Stimulated activated naive CD8-positive, alpha-beta T cell treated with anti-CD3 and anti-CD28 coated beads, Interleukin-15, Interleukin-2, amounts not matched to agents 100 U/mL and 50 U/mL, for 24 hours (primary cell): ENCODE data around the gene C20orf202.
"Not testable (repeated sequence)": the region's sequence is repeated elsewhere in the genome, so short reads cannot be mapped to it uniquely, and the experiment has no call there.

Experiments
- ATAC-seq: fragments of 150-1000 bp; cut with Tn5 transposase; one replicate; pipeline ENCODE4 v1.10.0; 2021
- DNase-seq: peaks from one replicate; pipeline ENCODE4 v3.0.0; 2021

Gene C20orf202

GRCh38 chr20:1209447-1210387 lies 6.5 kb downstream of the C20orf202 start:
- ATAC-seq (no peak), DNase-seq (no peak)

GRCh38 chr20:1210501-1210900 lies 7.2 kb downstream of the C20orf202 start:
- ATAC-seq = no peak
- no peak for DNase-seq

GRCh38 chr20:1212023-1212422 lies 8.8 kb downstream of the C20orf202 start:
- DNase-seq (no peak), ATAC-seq (no peak)

GRCh38 chr20:1212607-1213396 lies 9.5 kb downstream of the C20orf202 start:
- DNase-seq = peak; percentile 73
- peak; percentile 78 for ATAC-seq

- no peak for DNase-seq
- no peak for ATAC-seq
Measured at GRCh38 chr20:1214838-1215261, 11.6 kb downstream of the C20orf202 start.

- ATAC-seq (peak; percentile 81), DNase-seq (peak; percentile 55)
Measured at GRCh38 chr20:1215386-1216170, 12.3 kb downstream of the C20orf202 start.

GRCh38 chr20:1216527-1217427 lies 13.5 kb downstream of the C20orf202 start:
- not testable (repeated sequence) for DNase-seq, ATAC-seq

GRCh38 chr20:1222750-1223149 lies 19.5 kb downstream of the C20orf202 start:
- not testable (repeated sequence) for ATAC-seq, DNase-seq

- DNase-seq = no peak
- no peak for ATAC-seq
Measured at GRCh38 chr20:1224205-1224890, 21.1 kb downstream of the C20orf202 start.

- DNase-seq (no peak), ATAC-seq (peak; percentile 47)
Measured at GRCh38 chr20:1225263-1225782, 22.1 kb downstream of the C20orf202 start.

- ATAC-seq (peak; percentile 84), DNase-seq (peak; percentile 84)
Measured at GRCh38 chr20:1225783-1226654, 22.8 kb downstream of the C20orf202 start, which contains the start of gene RAD21L1. Gene RAD21L1 (plus strand): TSS chr20:1226044. CDS start chr20:1228454, 2,410 bp downstream.

- ATAC-seq = no peak
- DNase-seq = no peak
Measured at GRCh38 chr20:1229541-1229940, 26.3 kb downstream of the C20orf202 start.

- DNase-seq (no peak), ATAC-seq (no peak)
Measured at GRCh38 chr20:1232286-1233111, 29.2 kb downstream of the C20orf202 start.

- ATAC-seq (no peak), DNase-seq (no peak)
Measured at GRCh38 chr20:1240549-1240948, 37.3 kb downstream of the C20orf202 start.

- DNase-seq (no peak), ATAC-seq (no peak)
Measured at GRCh38 chr20:1241456-1241855, 38.2 kb downstream of the C20orf202 start.

- ATAC-seq (no peak), DNase-seq (no peak)
Measured at GRCh38 chr20:1242099-1242498, 38.8 kb downstream of the C20orf202 start.

- DNase-seq = no peak
- ATAC-seq = no peak
Measured at GRCh38 chr20:1242530-1242929, 39.3 kb downstream of the C20orf202 start.

GRCh38 chr20:1245578-1245977 lies 42.3 kb downstream of the C20orf202 start:
- DNase-seq (no peak), ATAC-seq (no peak)
